GM23338 (cell line): ENCODE data around the gene ZNF45. TPM values are rescaled to one million over a fixed set of nuclear protein-coding genes. Genes with fewer than 3 reads are reported as not detected.

Experiments used
- ATAC-seq: fragments of 200-7000 bp; cut with Tn5 transposase; 3 replicates; pipeline ENCODE4 v1.9.1; 2020
- DNase-seq: peaks from one replicate; pipeline ENCODE4 v3.0.0-alpha.2; 2015; ENCODE audit warnings: low spot score
- H2AFZ ChIP-seq: fragments of 200-600 bp; sonication (generic); 2 replicates; pipeline ENCODE4 v1.8.0; 2016; ENCODE audit warnings: antibody characterized with exemption, mild to moderate bottlenecking, moderate library complexity
- H3F3A ChIP-seq: fragments of 200-600 bp; sonication (generic); replicated peaks from 2 replicates; pipeline ENCODE4 v1.8.0; 2017; ENCODE audit warnings: antibody characterized with exemption, mixed run types, low read depth
- H3K27ac ChIP-seq: fragments of 200-600 bp; sonication (generic); 2 replicates; pipeline ENCODE4 v1.6.1; 2016; ENCODE audit warnings: low read depth
- H3K27me3 ChIP-seq: fragments of 200-600 bp; sonication (generic); 2 replicates; pipeline ENCODE4 v1.8.0; 2016; ENCODE audit warnings: mild to moderate bottlenecking, mixed run types, moderate library complexity; ENCODE audit not compliant: insufficient read depth
- H3K36me3 ChIP-seq: fragments of 200-600 bp; sonication (generic); 2 replicates; pipeline ENCODE4 v1.8.0; 2016; ENCODE audit warnings: mild to moderate bottlenecking; ENCODE audit not compliant: insufficient read depth
- H3K4me1 ChIP-seq: fragments of 200-600 bp; sonication (generic); 2 replicates; pipeline ENCODE4 v1.8.0; 2016; ENCODE audit warnings: mild to moderate bottlenecking, moderate library complexity; ENCODE audit not compliant: insufficient read depth
- H3K4me2 ChIP-seq: fragments of 200-600 bp; sonication (generic); 2 replicates; pipeline ENCODE4 v1.7.1; 2017; ENCODE audit warnings: mixed run types
- H3K4me3 ChIP-seq: fragments of 200-600 bp; sonication (generic); 2 replicates; pipeline ENCODE4 v1.6.1; 2016; ENCODE audit warnings: mixed run types
- H3K79me2 ChIP-seq: fragments of 200-600 bp; sonication (generic); replicated peaks from 2 replicates; pipeline ENCODE4 v1.8.0; 2017; ENCODE audit warnings: mild to moderate bottlenecking; ENCODE audit not compliant: insufficient read depth
- H3K9me2 ChIP-seq: fragments of 200-600 bp; sonication (generic); 2 replicates; pipeline ENCODE4 v1.8.0; 2017; ENCODE audit not compliant: insufficient read depth
- H4K20me1 ChIP-seq: fragments of 200-600 bp; sonication (generic); replicated peaks from 2 replicates; pipeline ENCODE4 v1.8.0; 2017; ENCODE audit warnings: mild to moderate bottlenecking; ENCODE audit not compliant: insufficient read depth
- H3K27ac Mint-ChIP-seq: 2 replicates; pipeline ENCODE4 v1.8.0; 2020; ENCODE audit warnings: inconsistent platforms, mild to moderate bottlenecking, moderate library complexity, mixed read lengths
- H3K27me3 Mint-ChIP-seq: 3 replicates; pipeline ENCODE4 v1.8.0; 2022; ENCODE audit warnings: low read depth, mild to moderate bottlenecking, moderate library complexity, mixed read lengths, inconsistent platforms; ENCODE audit not compliant: insufficient read depth, poor library complexity
- H3K36me3 Mint-ChIP-seq: 3 replicates; pipeline ENCODE4 v1.8.0; 2021; ENCODE audit warnings: low read depth, mild to moderate bottlenecking, inconsistent platforms, moderate library complexity, mixed read lengths
- H3K4me1 Mint-ChIP-seq: 3 replicates; pipeline ENCODE4 v1.8.0; 2020; ENCODE audit warnings: mild to moderate bottlenecking, inconsistent platforms, mixed read lengths
- H3K4me3 Mint-ChIP-seq: 3 replicates; pipeline ENCODE4 v1.8.0; 2021; ENCODE audit warnings: moderate library complexity, mild to moderate bottlenecking, inconsistent platforms, mixed read lengths
- H3K9me3 Mint-ChIP-seq: 3 replicates; pipeline ENCODE4 v1.8.0; 2020; ENCODE audit warnings: moderate library complexity, mild to moderate bottlenecking, inconsistent platforms, mixed read lengths
- CREB1 ChIP-seq: fragments of 250-450 bp; sonication (Bioruptor Pico); IDR thresholded peaks from 2 replicates; pipeline ENCODE4 v1.5.0; 2020; ENCODE audit warnings: low read depth, mild to moderate bottlenecking, moderate library complexity
- JUNB ChIP-seq: IDR thresholded peaks from one replicate; pipeline ENCODE4 v1.6.1; 2016; ENCODE audit warnings: antibody characterized with exemption; ENCODE audit not compliant: unreplicated experiment
- NANOG ChIP-seq: IDR thresholded peaks from 2 replicates; pipeline ENCODE4 v1.6.1; 2016; ENCODE audit warnings: antibody characterized with exemption, borderline replicate concordance
- POLR2AphosphoS5 ChIP-seq: IDR thresholded peaks from 2 replicates; pipeline ENCODE4 v1.6.1; 2016; ENCODE audit warnings: antibody characterized with exemption, low read depth
- ZNF331 ChIP-seq: fragments of 250-450 bp; sonication (Bioruptor Pico); IDR thresholded peaks from 2 replicates; pipeline ENCODE4 v1.5.0; 2020; ENCODE audit warnings: low read depth, mild to moderate bottlenecking, moderate library complexity
- polyA plus RNA-seq: library from polyadenylated mRNA; unstranded; fragments of >200 nt; fragmentation: Nextera tagmentation; extraction: Ambion mirVana; gene quantifications from 2 replicates; pipeline ENCODE4 v1.2.1, GENCODE V29; 2016
- total RNA-seq: library from RNA; depleted of rRNA; stranded (reverse); fragments of >200 nt; shearing (Covaris generic); gene quantifications from 2 replicates; pipeline ENCODE4 v1.2.3, GENCODE V29; 2014
- TF ChIP-seq, protein P1 (sequence below): IDR thresholded peaks from 2 replicates; pipeline ENCODE4 v1.6.1; 2016; ENCODE audit warnings: antibody characterized with exemption
- TF ChIP-seq, protein P2 (sequence below): IDR thresholded peaks from one replicate; pipeline ENCODE4 v1.6.1; 2018; ENCODE audit warnings: antibody characterized with exemption; ENCODE audit not compliant: unreplicated experiment
- TF ChIP-seq, protein P3 (sequence below): fragments of 250-450 bp; sonication (Bioruptor Pico); IDR thresholded peaks from 2 replicates; pipeline ENCODE4 v1.5.0; 2020; ENCODE audit warnings: mild to moderate bottlenecking, moderate library complexity

ZNF45 gene
- total and polyA plus RNA-seq, 2 experiments from 2014 or later, result 3.3 to 9.6 TPM

DNA sequence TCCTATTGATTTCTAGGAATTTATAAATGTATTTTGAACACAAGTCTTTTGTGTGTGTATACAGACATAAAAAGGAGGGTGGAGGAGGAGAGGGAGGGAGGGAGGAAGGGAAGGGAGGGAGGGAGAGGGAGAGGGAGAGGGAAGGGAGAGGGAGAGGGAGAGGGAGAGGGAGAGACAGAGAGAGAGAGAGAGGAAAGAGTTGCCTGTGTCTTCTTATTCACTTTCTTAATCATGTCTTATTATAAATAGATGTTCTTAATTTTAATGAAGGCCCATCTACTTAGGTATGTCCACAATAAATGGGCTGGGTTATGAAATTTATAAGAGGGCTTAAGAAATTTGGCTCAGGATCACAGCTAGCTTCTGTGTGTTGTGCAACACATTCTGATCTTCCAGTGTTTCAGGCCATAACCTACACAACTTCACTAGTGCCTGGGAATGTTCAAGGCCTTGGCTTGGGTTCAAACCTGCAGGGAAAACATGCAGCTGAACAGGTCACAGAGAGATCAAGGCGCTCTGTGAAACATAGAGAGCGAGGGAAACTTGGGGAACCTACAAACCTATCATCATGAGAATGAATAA, 39.3 kb downstream of the ZNF45 start:
- H3K4me3 Mint-ChIP-seq, result no peak overlapping the region
- no peak overlapping the region for H3K27ac ChIP-seq
- H3K4me1 Mint-ChIP-seq, result peaks cover 2% of the 10 kb centered on the region; the same call in 2 of the 3 replicates
- TF ChIP-seq, protein P1, sequence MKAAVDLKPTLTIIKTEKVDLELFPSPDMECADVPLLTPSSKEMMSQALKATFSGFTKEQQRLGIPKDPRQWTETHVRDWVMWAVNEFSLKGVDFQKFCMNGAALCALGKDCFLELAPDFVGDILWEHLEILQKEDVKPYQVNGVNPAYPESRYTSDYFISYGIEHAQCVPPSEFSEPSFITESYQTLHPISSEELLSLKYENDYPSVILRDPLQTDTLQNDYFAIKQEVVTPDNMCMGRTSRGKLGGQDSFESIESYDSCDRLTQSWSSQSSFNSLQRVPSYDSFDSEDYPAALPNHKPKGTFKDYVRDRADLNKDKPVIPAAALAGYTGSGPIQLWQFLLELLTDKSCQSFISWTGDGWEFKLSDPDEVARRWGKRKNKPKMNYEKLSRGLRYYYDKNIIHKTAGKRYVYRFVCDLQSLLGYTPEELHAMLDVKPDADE, result no peak
- TF ChIP-seq CREB1 (CRISPR knock-in tag) (no peak), POLR2AphosphoS5 (no peak), ZNF331 (CRISPR knock-in tag) (no peak), NANOG (no peak), JUNB (no peak)
- TF ChIP-seq, protein P2, sequence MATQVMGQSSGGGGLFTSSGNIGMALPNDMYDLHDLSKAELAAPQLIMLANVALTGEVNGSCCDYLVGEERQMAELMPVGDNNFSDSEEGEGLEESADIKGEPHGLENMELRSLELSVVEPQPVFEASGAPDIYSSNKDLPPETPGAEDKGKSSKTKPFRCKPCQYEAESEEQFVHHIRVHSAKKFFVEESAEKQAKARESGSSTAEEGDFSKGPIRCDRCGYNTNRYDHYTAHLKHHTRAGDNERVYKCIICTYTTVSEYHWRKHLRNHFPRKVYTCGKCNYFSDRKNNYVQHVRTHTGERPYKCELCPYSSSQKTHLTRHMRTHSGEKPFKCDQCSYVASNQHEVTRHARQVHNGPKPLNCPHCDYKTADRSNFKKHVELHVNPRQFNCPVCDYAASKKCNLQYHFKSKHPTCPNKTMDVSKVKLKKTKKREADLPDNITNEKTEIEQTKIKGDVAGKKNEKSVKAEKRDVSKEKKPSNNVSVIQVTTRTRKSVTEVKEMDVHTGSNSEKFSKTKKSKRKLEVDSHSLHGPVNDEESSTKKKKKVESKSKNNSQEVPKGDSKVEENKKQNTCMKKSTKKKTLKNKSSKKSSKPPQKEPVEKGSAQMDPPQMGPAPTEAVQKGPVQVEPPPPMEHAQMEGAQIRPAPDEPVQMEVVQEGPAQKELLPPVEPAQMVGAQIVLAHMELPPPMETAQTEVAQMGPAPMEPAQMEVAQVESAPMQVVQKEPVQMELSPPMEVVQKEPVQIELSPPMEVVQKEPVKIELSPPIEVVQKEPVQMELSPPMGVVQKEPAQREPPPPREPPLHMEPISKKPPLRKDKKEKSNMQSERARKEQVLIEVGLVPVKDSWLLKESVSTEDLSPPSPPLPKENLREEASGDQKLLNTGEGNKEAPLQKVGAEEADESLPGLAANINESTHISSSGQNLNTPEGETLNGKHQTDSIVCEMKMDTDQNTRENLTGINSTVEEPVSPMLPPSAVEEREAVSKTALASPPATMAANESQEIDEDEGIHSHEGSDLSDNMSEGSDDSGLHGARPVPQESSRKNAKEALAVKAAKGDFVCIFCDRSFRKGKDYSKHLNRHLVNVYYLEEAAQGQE, result no peak
- TF ChIP-seq, protein P3, sequence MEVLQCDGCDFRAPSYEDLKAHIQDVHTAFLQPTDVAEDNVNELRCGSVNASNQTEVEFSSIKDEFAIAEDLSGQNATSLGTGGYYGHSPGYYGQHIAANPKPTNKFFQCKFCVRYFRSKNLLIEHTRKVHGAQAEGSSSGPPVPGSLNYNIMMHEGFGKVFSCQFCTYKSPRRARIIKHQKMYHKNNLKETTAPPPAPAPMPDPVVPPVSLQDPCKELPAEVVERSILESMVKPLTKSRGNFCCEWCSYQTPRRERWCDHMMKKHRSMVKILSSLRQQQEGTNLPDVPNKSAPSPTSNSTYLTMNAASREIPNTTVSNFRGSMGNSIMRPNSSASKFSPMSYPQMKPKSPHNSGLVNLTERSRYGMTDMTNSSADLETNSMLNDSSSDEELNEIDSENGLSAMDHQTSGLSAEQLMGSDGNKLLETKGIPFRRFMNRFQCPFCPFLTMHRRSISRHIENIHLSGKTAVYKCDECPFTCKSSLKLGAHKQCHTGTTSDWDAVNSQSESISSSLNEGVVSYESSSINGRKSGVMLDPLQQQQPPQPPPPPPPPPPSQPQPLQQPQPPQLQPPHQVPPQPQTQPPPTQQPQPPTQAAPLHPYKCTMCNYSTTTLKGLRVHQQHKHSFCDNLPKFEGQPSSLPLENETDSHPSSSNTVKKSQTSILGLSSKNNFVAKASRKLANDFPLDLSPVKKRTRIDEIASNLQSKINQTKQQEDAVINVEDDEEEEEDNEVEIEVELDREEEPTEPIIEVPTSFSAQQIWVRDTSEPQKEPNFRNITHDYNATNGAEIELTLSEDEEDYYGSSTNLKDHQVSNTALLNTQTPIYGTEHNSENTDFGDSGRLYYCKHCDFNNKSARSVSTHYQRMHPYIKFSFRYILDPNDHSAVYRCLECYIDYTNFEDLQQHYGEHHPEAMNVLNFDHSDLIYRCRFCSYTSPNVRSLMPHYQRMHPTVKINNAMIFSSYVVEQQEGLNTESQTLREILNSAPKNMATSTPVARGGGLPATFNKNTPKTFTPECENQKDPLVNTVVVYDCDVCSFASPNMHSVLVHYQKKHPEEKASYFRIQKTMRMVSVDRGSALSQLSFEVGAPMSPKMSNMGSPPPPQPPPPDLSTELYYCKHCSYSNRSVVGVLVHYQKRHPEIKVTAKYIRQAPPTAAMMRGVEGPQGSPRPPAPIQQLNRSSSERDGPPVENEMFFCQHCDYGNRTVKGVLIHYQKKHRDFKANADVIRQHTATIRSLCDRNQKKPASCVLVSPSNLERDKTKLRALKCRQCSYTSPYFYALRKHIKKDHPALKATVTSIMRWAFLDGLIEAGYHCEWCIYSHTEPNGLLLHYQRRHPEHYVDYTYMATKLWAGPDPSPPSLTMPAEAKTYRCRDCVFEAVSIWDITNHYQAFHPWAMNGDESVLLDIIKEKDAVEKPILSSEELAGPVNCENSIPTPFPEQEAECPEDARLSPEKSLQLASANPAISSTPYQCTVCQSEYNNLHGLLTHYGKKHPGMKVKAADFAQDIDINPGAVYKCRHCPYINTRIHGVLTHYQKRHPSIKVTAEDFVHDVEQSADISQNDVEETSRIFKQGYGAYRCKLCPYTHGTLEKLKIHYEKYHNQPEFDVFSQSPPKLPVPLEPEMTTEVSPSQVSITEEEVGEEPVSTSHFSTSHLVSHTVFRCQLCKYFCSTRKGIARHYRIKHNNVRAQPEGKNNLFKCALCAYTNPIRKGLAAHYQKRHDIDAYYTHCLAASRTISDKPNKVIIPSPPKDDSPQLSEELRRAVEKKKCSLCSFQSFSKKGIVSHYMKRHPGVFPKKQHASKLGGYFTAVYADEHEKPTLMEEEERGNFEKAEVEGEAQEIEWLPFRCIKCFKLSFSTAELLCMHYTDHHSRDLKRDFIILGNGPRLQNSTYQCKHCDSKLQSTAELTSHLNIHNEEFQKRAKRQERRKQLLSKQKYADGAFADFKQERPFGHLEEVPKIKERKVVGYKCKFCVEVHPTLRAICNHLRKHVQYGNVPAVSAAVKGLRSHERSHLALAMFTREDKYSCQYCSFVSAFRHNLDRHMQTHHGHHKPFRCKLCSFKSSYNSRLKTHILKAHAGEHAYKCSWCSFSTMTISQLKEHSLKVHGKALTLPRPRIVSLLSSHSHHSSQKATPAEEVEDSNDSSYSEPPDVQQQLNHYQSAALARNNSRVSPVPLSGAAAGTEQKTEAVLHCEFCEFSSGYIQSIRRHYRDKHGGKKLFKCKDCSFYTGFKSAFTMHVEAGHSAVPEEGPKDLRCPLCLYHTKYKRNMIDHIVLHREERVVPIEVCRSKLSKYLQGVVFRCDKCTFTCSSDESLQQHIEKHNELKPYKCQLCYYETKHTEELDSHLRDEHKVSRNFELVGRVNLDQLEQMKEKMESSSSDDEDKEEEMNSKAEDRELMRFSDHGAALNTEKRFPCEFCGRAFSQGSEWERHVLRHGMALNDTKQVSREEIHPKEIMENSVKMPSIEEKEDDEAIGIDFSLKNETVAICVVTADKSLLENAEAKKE (CRISPR knock-in tag), result no peak
- H2AFZ ChIP-seq, result no peak overlapping the region
- DNase-seq (no peak), ATAC-seq (no peak)
- no peaks in the 10 kb centered on the region for H3K4me1 ChIP-seq
- no peaks in the 10 kb centered on the region for H3K27me3 ChIP-seq
- no peaks in the 10 kb centered on the region for H4K20me1 ChIP-seq
- peaks cover 34% of the 10 kb centered on the region for H3K36me3 Mint-ChIP-seq
- H3K27ac Mint-ChIP-seq, result no peak overlapping the region
- H3K36me3 ChIP-seq, result no peaks in the 10 kb centered on the region; the same call in 1 of the 2 replicates
- no peak overlapping the region for H3K4me3 ChIP-seq
- peaks cover 46% of the 10 kb centered on the region for H3K9me3 Mint-ChIP-seq
- H3K27me3 Mint-ChIP-seq, result no peaks in the 10 kb centered on the region
- no peaks in the 10 kb centered on the region for H3K79me2 ChIP-seq
- no peaks in the 10 kb centered on the region for H3F3A ChIP-seq
- H3K9me2 ChIP-seq, result peaks cover 4% of the 10 kb centered on the region; the same call in 1 of the 2 replicates
- H3K4me2 ChIP-seq, result no peak overlapping the region
